Sigmoid colon (tissue), 4 donors: Measurements from ENCODE around the gene TNNI2.

Experiments used
- POLR2A ChIP-seq, 2 donors: fragments of 450-650 bp; IDR thresholded peaks; one replicate each; pipeline ENCODE4 v1.6.1; 2016; ENCODE audit warnings: antibody characterized with exemption in 2 of 2, mild to moderate bottlenecking in 2 of 2, moderate library complexity in 2 of 2
- POLR2AphosphoS5 ChIP-seq, 4 donors: sonication (generic); formaldehyde crosslinking; IDR thresholded peaks; one replicate each; pipeline ENCODE4 v1.6.1; 2017; ENCODE audit warnings: antibody characterized with exemption in 4 of 4
- TF ChIP-seq, protein P1 (sequence below), 4 experiments: fragments of 450-650 bp in 3 of 4; fragments of 200-600 bp in 1 of 4; IDR thresholded peaks; one replicate each; pipeline ENCODE4 v1.5.1; 2016 to 2019; ENCODE audit warnings: antibody characterized with exemption in 4 of 4, mild to moderate bottlenecking in 3 of 4, moderate library complexity in 2 of 4

DNA sequence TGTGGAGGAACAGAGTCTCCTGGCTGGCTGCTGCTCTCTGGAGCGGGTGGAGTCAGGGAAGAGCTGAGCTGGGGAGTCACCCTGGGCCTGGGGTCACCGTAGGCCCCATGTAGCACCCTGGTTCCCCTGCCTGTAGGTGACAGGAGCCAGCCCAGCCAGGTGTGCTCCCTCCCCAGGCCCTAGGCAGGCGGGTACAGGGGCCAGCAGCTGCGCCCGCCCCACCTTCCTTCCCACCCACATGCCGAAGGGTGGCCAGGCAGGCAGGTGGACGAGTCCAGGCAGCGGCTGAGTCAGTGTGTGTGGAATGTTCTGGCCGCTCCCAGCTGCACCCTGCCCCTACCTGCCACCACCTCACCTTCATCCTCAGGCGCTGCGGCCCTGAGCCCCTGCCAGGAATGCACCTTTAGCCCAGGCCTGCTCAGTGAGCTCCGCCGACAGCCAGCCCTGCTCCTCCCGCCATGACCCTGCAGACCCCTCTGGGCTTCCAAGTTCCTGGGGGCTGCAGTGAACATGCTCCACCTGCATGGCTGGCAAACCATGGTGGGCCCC, 4.6 kb upstream of the TNNI2 start:
- TF ChIP-seq, protein P1, sequence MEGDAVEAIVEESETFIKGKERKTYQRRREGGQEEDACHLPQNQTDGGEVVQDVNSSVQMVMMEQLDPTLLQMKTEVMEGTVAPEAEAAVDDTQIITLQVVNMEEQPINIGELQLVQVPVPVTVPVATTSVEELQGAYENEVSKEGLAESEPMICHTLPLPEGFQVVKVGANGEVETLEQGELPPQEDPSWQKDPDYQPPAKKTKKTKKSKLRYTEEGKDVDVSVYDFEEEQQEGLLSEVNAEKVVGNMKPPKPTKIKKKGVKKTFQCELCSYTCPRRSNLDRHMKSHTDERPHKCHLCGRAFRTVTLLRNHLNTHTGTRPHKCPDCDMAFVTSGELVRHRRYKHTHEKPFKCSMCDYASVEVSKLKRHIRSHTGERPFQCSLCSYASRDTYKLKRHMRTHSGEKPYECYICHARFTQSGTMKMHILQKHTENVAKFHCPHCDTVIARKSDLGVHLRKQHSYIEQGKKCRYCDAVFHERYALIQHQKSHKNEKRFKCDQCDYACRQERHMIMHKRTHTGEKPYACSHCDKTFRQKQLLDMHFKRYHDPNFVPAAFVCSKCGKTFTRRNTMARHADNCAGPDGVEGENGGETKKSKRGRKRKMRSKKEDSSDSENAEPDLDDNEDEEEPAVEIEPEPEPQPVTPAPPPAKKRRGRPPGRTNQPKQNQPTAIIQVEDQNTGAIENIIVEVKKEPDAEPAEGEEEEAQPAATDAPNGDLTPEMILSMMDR (IDR thresholded peaks at IDR 0.05) = no peak
- TF ChIP-seq POLR2AphosphoS5 (IDR thresholded peaks at IDR 0.05) (no peak), POLR2A (IDR thresholded peaks at IDR 0.05) (no peak)
